K562 (cell line): ENCODE results near the gene ALOXE3. TPM values are rescaled to one million over a fixed set of nuclear protein-coding genes. Genes with fewer than 3 reads are reported as not detected.

Experiments used
- ARID2 ChIP-seq: fragments of 450-650 bp; IDR thresholded peaks from 2 replicates; pipeline ENCODE4 v1.6.1; 2017; ENCODE audit warnings: antibody characterized with exemption, mild to moderate bottlenecking
- CBFB ChIP-seq: sonication (generic); formaldehyde crosslinking; IDR thresholded peaks from 2 replicates; pipeline ENCODE4 v1.4.0; 2020; ENCODE audit warnings: mild to moderate bottlenecking, missing genetic modification reagents
- DACH1 ChIP-seq: fragments of 450-650 bp; IDR thresholded peaks from 2 replicates; pipeline ENCODE4 v1.6.1; 2018; ENCODE audit not compliant: partially characterized antibody
- DEAF1 ChIP-seq: fragments of 450-650 bp; formaldehyde crosslinking; IDR thresholded peaks from 2 replicates; pipeline ENCODE4 v1.4.0; 2020; ENCODE audit warnings: mild to moderate bottlenecking, moderate library complexity
- EWSR1 ChIP-seq: fragments of 450-650 bp; IDR thresholded peaks from 2 replicates; pipeline ENCODE4 v1.6.1; 2018; ENCODE audit warnings: borderline replicate concordance, mild to moderate bottlenecking, low read depth, moderate library complexity; ENCODE audit not compliant: partially characterized antibody
- MNT ChIP-seq, 2 experiments: fragments of 450-650 bp; conservative IDR thresholded peaks; 2 replicates each; pipeline ENCODE4 v1.6.1; 2017; ENCODE audit warnings: mild to moderate bottlenecking in 2 of 2, moderate library complexity in 2 of 2
- NRF1 ChIP-seq, 2 experiments: fragments of 450-650 bp; IDR thresholded peaks in 1 of 2; conservative IDR thresholded peaks in 1 of 2; 2 replicates each; pipeline ENCODE4 v1.6.1; 2014; ENCODE audit warnings: mild to moderate bottlenecking in 2 of 2
- REST ChIP-seq, 2 experiments: fragments of 450-650 bp; formaldehyde crosslinking in 1 of 2; IDR thresholded peaks; 2 replicates each; pipeline versions ENCODE4 v1.4.0 to v1.6.1; 2014 to 2020; ENCODE audit warnings: mild to moderate bottlenecking in 2 of 2, borderline replicate concordance in 1 of 2, low read depth in 1 of 2
- SNIP1 ChIP-seq: fragments of 450-650 bp; IDR thresholded peaks from 2 replicates; pipeline ENCODE4 v1.7.1; 2017; ENCODE audit warnings: low read depth, mild to moderate bottlenecking
- SUPT5H ChIP-seq: fragments of 450-650 bp; IDR thresholded peaks from 2 replicates; pipeline ENCODE4 v1.6.1; 2016
- THRAP3 ChIP-seq: fragments of 450-650 bp; IDR thresholded peaks from 2 replicates; pipeline ENCODE4 v1.6.1; 2016; ENCODE audit warnings: mild to moderate bottlenecking, inconsistent platforms, borderline replicate concordance
- ZNF431 ChIP-seq: sonication (generic); formaldehyde crosslinking; IDR thresholded peaks from 2 replicates; pipeline ENCODE4 v1.8.0; 2022; ENCODE audit warnings: mild to moderate bottlenecking, missing genetic modification reagents
- ZSCAN29 ChIP-seq: fragments of 450-650 bp; IDR thresholded peaks from 2 replicates; pipeline ENCODE4 v1.6.1; 2017
- polyA plus RNA-seq, 8 experiments: library from polyadenylated mRNA; depleted of rRNA in 4 of 8; stranded (reverse) in 5 of 8; unstranded in 3 of 8; fragments of >200 nt; fragmentation: Nextera tagmentation in 2 of 8; fragmentation: Illumina TruSeq in 1 of 8; extraction: Ambion mirVana in 2 of 8; extraction: Trizol in 1 of 8; gene quantifications; 2 replicates each; pipeline versions ENCODE4 v1.2.1 to v1.2.3, GENCODE V29; 2011 to 2014; ENCODE audit warnings: inconsistent platforms in 1 of 8, missing spikeins in 1 of 8
- total RNA-seq, 7 experiments: library from RNA; depleted of rRNA in 6 of 7; stranded (reverse); fragments of >200 nt in 6 of 7; fragmentation: Illumina TruSeq in 2 of 7; extraction: Trizol in 2 of 7; gene quantifications; 2 replicates each; pipeline versions ENCODE4 v1.2.1 to v1.2.3, GENCODE V29; 2011 to 2021; ENCODE audit warnings: low replicate concordance in 1 of 7
- TF ChIP-seq, protein P1 (sequence below), 2 experiments: IDR thresholded peaks in 1 of 2; conservative IDR thresholded peaks in 1 of 2; 2 replicates each; pipeline ENCODE4 v1.6.1; 2016; ENCODE audit warnings: low read depth in 2 of 2, mild to moderate bottlenecking in 1 of 2, missing compliant biosample characterization in 1 of 2, missing genetic modification characterization in 1 of 2, moderate library complexity in 1 of 2

The ALOXE3 gene
- total and polyA plus RNA-seq, 9 of the 15 experiments (the other 6 are each of a cell fraction or from before 2014, with no cell fraction given) = 0.04 TPM; not detected in 8

GRCh38 chr17:8057691-8058114, 60.6 kb downstream of the ALOXE3 start (continued):
- TF ChIP-seq ZSCAN29 (no peak), THRAP3 (no peak), MNT (conservative IDR thresholded peaks at IDR 0.05) (peak in 1 of 2 experiments; percentile 83; a peak in 3 of 4 replicates), NRF1 (conservative IDR thresholded peaks at IDR 0.05 in 1 of 2, IDR thresholded peaks at IDR 0.05 in 1 of 2) (0 out of 4 replicates have a peak, but pooled peaks of 1 of the 2 experiments have one; percentile 21), ZNF431 (CRISPR knock-in tag) (no peak), DEAF1 (peak; percentile 58), SNIP1 (no peak), SUPT5H (no peak), REST (IDR thresholded peaks at IDR 0.05; ENCODE audit: borderline replicate concordance) (peak; percentile 75; the same call in 1 of the 2 replicates), REST (CRISPR knock-in tag; IDR thresholded peaks at IDR 0.05; ENCODE audit: low read depth) (no peak), CBFB (CRISPR knock-in tag) (no peak), ARID2 (0 out of 2 replicates have a peak, but pooled peaks have one; percentile 32), EWSR1 (no peak), DACH1 (peak; percentile 89)
- TF ChIP-seq, protein P1, sequence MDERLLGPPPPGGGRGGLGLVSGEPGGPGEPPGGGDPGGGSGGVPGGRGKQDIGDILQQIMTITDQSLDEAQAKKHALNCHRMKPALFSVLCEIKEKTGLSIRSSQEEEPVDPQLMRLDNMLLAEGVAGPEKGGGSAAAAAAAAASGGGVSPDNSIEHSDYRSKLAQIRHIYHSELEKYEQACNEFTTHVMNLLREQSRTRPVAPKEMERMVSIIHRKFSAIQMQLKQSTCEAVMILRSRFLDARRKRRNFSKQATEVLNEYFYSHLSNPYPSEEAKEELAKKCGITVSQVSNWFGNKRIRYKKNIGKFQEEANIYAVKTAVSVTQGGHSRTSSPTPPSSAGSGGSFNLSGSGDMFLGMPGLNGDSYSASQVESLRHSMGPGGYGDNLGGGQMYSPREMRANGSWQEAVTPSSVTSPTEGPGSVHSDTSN (CRISPR knock-in tag; IDR thresholded peaks at IDR 0.05; ENCODE audit: low read depth) = no peak
- TF ChIP-seq, protein P1 (tag; conservative IDR thresholded peaks at IDR 0.05; ENCODE audit: low read depth) = no peak
